ENCODE data around the gene ACY1.

- TF ChIP-seq CTCF (IDR thresholded peaks at IDR 0.05) (no peak), EP300 (IDR thresholded peaks at IDR 0.05) (no peak), POLR2A (IDR thresholded peaks at IDR 0.05) (no peak)
These were observed 36.5 kb upstream of the ACY1 start for GRCh38 chr3:51946796-51947195.

All from suprapubic skin (tissue), 3 donors.